Medulla oblongata (tissue), 1 donor: ENCODE measurements around the gene PCYOX1L.
A peak's percentile ranks its signal among the peaks of the same experiment; 100 is the strongest.

Experiments used
- DNase-seq: peaks from one replicate; pipeline ENCODE4 v3.0.0-alpha.2; 2015; ENCODE audit errors: extremely low spot score

Gene PCYOX1L

DNA sequence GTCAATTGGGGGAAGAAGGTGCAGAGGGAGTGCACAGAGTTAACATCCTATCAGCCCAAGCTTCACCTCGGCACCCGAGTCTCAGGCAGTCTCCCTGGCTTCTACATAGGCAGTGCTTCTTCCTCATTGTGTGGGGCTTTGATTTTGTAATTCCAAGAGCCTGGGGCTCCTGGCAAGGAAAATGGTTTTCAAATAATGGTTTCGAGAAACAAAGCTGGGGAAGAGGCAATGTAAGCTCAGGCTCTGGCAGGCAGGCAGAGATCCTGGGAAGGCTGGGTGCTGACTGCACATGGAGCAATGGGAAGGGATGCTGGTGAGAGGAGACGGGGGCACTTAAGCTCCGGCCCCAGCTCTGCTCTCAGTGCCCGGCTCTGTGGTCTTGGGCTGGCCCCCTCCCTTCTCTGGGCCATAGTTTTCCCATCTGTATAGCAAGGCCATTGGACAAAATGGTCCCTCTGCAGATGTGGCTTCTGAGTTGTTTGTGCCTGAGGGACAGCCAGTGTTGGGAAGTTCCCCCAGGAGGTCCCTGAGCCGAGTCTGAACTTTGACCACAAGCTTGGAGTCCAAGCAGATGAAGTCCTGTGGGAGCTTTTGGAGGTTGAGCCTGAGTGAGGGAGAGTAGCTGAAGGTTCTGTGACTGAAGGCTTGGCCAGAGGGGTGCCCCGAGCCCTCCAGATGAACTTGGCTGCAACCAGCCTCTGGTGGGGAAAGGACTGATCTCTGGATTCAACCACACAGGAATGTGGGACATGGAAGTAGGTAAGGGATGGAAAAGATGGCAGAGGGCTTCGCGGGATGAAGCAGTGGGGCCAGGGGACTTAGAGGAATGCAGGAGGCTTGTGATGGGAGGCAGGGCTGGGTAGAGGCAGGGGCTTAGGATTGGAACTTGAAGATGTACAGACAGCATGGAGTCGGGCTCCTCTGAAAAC lies 49.7 kb downstream of the PCYOX1L start:
- no peak for DNase-seq

DNA sequence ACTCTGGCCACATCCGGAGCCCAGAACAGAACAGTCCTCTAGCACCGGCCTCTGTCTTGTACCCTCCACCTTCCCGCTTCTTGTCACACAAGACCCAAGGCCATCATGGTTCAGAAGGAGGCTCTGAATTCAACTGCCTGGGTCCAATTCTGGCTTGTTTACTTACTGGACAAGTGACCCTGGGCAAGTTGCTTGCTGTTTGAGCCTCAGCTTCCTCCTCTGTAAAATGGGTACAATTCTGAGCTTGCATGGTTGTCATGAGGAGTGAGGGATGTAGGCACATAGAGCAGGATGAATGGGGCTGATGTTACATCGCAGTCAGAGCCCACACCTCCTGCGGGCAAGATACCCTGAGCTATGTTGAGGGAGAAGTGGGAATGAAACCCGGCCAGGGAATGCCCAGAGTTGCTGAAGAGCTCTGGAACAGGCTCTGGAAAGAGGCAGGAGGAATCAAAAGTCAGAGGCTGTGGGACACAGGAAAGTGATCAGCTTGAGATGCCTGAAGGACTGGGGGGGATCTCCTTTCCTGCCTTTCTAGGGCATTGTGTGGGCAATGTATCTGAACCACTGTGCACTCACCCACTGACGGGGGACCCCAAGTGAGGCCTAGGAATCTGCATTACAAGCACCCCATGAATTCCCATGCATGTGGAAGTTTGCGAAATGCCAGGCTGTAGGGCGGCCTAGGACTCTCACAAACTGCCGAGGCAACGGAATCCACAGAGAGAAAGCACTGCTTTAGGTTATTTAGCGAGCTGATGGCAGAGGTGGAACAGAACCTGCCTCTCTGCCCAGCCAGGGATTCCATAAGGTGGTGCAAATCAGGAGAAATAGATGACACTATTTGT lies 50.6 kb downstream of the PCYOX1L start:
- no peak for DNase-seq

DNA sequence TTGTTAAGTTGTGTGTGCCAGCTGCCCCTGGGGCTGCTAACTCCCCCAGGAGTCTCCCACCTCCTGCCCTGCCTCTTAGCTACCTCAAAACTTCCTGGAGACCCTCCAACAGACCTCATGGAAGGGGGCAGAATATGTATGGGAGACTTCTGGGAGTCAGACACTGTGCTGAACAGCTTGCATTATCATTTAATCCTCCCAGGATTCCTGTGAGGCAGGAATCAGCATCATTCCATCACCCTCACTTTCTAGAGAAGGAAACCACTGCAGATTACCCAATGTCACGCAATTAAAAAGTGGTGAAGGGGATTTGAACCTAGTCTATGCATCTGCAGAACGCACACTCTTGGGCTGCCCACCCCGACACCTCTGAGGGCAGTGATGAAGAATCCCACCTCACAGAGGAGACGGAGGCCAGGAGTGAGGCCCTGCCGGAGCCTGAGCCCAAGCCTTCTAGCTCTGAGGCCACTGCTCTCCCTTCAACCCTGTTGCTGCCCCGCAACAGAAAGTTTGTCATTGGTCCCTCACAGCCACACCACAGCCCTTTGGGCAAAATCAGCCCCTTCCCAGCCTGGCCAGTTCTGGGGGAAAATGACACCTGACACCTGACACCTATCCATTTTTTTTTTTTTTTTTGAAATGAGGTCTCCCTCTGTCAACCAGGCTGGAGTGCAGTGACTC lies 51.6 kb downstream of the PCYOX1L start:
- no peak for DNase-seq

DNA sequence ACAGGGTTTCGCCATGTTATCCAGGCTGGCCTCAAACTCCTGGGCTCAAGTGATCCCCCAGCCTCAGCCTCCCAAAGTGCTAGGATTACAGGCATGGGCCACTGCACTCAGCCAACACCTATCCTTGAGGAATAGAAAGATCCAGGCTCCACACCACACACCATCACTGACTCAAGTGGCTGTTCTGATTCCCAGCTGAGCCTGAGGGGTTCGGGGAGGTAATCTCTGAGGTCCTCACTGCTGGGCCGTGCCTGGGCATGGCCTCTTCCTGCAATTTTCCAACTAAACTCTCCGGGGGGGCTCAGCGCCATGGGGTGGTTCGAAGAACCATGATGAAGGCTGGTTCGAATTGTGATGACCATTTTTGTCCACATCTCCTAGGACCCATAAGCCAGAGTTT lies 52.2 kb downstream of the PCYOX1L start:
- DNase-seq: no peak

DNA sequence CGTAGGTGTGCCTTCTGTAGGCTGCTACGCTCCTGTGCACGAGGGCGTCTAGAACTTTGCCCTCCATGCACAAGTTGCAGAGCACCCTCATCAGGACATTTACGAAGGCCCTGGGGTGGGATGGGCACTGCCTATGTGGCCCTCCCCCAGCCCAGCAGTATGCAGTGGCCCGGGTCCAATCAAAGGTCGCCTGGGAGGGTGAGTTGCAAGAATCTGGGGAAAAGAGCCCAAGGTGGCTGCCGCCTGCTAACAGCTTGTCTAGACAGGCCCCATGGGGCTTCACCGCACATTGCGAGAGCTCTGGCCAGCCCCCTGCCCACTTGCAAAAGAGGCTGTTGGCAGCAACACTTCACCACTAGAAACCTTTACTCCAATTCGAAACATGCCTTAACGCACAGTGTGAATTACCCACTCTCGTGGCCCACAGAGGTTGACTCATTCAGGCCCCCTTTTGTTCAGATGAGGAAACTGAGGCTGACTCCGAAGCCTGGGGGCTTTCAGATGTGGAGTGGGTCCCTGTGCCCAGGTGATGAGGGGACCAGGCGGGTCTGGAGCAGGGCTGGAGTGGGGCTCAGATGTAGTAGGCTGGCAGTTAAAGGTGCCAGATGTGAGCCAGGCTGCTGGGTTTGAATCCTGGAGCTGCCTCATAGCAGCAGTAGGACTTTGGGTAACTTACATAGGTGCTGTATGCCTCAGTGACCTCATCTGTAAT lies 53.0 kb downstream of the PCYOX1L start:
- DNase-seq: no peak

DNA sequence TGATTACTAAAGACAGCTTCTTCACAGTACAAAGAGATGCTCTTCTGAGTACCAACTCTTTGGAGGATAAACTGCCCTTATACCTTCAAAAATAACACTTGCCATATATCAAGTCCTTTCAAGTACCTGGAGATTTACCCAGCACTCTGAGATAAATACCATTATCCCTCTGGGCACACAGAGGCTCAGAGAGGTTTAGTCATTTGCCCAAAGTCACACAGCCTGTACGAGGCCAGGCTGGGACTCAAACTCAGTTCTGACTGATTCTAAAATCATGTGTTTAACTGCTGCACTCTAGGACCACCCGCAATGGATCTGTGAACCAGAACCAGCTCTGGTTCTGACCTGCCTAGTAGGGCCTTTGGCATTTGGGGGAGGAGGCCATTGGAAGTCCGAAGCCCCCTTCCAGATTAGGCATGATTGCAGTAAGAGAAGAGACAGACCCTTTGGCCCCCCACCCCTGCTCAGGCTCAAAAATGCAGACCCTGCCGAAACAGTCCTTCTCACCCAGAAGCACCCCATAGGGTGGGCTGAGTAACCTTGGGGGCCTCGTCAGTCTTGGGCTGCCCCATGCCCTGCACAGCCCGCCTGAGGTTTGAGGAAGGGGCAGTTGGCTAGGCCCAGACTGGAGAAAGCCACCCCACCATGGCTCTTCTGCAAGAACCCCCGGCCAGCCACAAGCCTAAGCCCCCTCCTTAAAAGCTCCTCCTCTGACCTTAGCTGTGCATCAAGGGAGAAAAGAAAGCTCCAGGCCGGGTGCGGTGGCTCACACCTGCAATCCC lies 54.1 kb downstream of the PCYOX1L start:
- DNase-seq: no peak

DNA sequence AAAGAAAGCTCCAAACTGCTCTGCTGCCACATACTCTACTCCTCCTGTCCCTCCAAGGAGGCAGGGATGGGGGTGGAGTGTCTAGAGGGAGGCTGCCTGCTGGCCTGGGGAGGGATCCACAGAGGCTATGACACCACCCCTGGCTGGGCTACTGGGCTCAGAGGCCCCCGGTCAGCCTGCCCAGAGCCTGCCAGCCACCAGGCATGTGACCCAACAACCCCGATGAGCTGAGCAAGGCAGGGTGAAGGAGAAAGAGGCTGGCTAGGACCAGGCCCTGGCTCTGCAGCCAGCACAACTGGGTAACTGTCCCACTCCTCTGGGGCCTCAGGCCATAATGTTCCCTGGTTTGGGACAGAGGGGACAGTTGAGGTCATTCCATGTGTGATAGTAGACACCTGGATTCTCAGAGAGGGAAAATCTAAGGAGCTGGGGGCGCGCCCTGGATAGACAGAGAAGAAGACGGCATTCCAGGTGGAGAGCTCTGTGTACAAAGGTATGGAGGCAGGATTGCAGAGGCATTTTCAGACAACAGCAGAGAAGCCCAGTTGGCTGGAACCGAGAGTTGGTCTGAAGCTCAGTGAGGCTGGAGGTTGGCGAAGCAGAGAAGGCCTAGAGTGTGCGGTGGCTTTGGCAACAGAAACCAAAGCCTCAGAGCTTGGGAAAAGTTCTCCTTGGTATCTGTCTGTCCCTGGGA lies 55.1 kb downstream of the PCYOX1L start:
- peak; percentile 7 for DNase-seq

DNA sequence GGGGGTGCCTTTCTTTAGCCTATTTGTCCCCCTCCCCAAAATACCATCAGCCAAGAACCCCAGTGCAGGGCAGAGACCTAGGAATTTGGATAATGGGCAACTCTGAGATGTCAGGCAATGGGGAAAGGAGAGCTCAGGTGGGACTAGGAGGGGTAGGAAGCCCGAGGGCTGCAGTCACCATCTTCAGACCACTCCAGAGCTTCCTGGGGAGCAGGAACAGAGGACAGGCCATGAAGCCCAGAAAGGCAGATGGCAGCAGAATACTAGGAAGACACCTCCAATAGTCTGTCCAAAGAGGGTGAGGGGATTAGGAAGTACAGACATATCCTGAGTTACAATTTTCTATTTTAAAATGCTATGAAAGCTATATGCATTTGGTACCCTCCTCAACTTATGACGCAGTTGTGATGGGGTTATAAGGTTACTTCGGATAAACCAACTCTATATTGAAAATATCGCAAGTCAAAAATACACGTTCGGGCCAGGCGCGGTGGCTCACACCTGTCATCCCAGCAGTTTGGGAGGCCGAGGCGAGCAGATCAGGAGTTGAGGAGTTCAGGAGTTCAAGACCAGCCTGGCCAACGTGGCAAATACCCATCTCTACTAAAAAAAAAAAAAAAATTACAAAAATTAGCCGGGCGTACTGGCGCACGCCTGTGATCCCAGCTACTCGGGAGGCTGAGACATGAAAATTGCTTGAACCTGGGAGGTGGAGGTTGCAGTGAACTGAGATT lies 55.8 kb downstream of the PCYOX1L start:
- no peak for DNase-seq

DNA sequence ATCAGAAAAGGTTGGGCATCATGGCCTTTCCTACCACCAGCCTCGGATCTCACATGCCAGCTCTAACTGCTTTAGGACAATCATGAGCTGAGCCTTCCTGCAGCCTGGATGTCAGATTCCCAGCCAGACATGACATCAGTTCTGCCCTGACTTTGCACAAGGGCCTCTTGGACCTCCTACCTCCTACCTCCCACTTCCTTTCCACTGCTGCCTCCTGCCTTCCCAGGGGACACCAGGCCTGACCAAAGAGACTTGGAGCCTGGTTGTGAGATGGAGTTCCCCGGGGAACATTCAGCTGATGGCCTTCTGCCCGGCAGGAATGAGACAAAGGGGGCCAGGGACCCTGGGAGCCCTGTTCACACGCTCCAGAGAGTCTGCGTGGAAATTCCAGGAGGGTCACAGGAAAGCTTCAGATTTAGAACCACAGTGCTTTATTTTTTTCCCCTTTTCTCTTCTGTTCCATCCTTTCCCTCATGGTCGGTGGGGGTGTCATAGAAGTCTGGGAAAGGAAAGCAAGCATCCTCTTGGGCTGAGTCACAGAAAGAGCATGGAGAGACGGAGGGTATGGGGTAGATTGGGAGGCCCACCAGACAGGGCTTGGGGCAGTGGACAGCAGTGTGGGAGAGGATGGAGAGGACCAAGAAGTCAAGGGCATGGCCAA lies 56.7 kb downstream of the PCYOX1L start:
- DNase-seq: no peak

DNA sequence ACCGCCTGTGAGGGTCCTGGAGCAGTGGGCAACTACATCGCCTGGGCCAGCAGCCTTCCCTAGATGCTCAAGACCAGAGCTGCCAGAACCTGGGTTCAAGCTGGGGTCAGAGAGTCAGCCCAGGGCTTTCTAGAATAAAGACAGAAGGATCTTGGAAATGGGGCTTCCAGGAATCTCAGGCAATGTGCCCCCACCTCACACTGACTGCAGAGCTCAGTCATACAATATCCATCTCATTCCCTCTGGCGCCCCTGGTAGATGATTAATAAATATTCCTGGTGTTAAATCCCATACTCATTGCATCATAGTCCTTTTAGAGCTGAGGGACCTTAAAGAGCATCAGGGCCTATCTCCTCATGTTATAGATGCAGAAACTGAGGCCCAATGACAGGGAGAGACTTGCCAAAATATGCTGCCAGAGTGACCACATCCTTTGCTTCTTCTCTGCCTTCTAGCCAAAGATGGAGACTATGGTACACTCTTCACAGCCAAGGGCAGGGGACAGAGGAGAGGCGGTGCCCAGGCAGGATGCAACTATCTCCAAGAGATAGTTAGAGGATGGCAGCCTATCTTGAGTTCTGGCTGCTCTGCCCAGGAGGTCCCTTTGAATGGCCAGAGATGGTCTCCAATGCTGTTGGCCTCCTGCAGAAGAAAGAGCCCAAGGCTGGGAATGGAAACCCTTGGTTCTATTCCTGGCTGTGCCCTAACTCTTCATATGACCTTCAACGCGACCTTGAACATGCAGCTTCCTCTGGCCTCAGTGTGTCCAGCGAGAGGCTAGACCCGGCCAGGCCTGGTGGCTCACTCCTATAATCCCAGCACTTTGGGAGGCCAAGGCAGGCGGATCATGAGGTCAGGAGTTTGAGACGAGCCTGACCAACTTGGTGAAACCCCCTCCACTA lies 57.5 kb downstream of the PCYOX1L start:
- no peak for DNase-seq

DNA sequence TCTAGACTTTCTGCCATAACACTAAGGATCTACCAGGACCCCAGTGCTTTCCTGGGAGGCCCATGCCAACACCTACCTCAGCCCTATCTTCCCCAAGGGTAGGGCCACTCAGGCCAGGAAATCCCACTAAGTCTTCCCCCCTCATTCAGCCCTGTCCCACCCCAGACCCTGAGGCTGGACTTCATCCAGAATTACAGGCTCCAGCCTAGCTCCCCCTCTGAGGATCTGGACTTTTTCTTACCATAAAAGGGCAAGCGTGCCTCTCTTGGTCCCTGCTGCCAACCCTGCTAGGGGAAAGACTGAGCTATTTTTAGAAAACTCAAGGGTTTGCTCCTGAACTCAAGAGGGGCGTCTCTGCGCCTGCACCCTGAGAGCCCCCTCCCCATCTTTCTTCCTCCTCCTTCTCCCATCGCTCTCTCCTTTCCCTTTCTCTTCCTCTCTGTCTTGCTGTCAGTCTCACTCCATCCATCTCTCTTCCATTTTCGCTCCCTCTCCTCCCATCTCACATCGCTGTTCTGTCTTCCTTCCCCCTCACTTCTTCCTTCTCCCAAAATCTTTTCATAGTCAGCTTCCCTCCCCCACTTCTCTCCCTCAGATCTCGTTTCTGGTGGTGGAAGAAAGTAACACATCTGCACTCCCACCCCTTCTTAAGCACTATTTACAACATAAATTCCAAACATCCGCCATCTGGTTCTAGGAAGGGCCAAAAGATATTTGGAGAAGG lies 59.3 kb downstream of the PCYOX1L start:
- no peak for DNase-seq

DNA sequence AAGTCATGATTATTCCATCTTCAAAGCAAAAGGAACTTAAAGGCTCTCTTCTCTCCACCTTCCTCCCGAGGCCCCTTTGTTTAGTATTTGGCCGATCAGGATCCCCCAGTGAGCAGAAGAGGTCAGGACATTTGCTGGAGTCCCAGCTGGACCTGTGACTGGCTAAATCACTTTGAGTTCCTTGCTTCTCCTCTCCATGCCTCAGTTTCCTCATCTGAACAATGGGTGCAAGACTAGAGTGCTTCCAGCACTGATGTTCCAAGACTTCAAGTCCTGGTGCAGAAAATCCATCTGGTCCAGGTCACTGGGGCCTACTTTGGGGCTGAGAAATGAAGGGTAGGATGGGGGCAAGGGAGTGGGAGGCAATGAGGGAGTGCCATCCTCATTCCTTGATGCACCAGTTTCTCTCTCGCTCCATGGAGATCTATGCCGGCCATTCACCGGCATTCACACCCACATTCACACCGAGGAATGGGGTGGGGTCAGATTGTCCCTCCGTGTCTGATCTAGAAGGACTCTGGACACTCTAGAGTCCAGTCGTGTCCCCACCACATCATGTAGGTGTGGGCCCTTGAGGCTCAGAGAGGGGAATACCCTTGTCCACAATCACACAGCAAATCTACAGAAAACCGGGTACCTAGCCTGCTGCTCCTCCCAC lies 60.0 kb downstream of the PCYOX1L start:
- DNase-seq: no peak

DNA sequence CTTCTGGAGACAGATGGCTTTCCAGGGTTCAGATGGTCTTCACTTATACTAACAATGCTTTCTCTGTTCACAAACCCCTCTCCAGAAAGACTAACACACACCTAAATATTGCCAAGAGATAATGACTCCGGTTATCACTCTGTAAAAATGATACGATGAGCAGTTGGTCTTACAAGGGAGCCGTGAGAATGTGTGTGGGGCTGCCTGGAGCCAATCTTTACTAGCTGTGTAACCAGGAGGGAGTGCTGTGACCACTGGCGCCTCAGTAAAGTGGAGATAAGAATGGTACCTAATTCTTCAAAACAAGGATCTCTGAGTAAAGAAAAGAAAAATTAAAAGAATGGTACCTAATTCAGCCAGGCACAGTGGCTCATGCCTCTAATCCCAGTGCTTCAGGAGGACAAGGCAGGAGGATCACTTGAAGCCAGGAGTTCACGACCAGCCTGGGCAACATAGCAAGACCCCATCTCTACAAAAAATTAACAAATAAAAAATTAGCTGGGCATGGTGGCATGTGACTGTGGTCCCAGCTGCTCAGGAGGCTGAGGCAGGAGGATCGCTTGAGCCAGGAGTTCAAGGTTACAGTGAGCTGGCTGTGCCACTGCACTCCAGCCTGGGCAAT lies 61.2 kb downstream of the PCYOX1L start:
- DNase-seq: no peak
